Parietal lobe (tissue), 2 donors: ENCODE results near the gene BCLAF1. TPM values are rescaled to one million over a fixed set of nuclear protein-coding genes. Genes with fewer than 3 reads are reported as not detected.

Experiments
- small RNA-seq: library from RNA; depleted of rRNA; stranded (forward); fragments of <200 nt; gene quantifications from one replicate; pipeline ENCODE3, GENCODE V24; 2014; ENCODE audit warnings: low replicate concordance
- total RNA-seq: library from RNA; depleted of rRNA; stranded (reverse); fragments of >200 nt; gene quantifications from one replicate; pipeline ENCODE4 v1.2.3, GENCODE V29; 2014

Gene BCLAF1
- 246 TPM for total RNA-seq

GRCh38 chr6:136289579-136290409 lies at the start of gene BCLAF1:
BCLAF1 (minus strand) TSS chr6:136289846; CDS start chr6:136279866, 9,980 bp downstream.

GRCh38 chr6:136249811-136250685 lies 39.6 kb downstream of the BCLAF1 start, which contains the start of gene MTFR2:
MTFR2 (minus strand) TSS chr6:136250311; CDS start chr6:136249099, 1,212 bp downstream.

Small RNA genes lying within 50 kb of the gene (small RNA-seq; reads per million reads assigned to genes)
- gene AL023284.1 = not detected

Other genes with a start within 250 kb of the BCLAF1 start
- gene MTFR2, start 39.5 kb downstream of the BCLAF1 start, total RNA-seq = 0.94 TPM